ENCODE results near the gene ZDHHC22. TPM values are rescaled to one million over a fixed set of nuclear protein-coding genes. Genes with fewer than 3 reads are reported as not detected.
A peak's percentile ranks its signal among the peaks of the same experiment; 100 is the strongest.

The ZDHHC22 gene
- total and polyA plus RNA-seq, 4 experiments from 2014 or later, result not detected

DNA sequence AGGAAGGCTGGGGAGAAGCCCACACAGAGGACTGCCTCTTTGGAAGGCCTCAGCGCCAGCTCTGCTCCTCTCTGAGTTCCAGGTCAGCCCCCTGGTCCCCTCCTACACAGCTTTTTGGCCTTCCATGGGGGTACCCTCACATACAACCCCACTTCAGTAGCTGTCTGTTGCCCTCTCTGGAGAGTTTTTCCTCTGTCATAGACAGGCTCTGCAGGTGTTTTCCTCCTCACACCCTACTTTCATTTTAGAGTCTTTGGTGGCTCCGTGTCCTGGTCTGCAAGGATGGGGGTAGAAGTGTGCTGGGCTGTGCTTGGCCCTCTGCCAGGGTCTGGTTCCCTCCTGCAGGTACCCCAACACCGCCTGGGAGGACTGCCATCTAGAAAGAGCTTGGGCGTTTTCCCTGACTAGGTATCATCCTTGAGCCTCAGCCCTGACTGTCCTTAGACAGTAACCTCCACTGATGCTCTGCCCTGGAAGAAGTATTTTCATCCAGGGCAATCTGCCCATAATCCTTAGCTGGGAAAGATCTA is 15.1 kb downstream of the ZDHHC22 start:
- Mint-ChIP-seq H3K27me3 (peaks cover 6 to 21% of the 10 kb centered on the region in 2 donors), H3K4me1 (peaks cover 10 to 41% (median 30%) of the 10 kb centered on the region in 4 donors)
- no peak overlapping the region for H3K27ac ChIP-seq (ENCODE audit: low read depth, low read length)

DNA sequence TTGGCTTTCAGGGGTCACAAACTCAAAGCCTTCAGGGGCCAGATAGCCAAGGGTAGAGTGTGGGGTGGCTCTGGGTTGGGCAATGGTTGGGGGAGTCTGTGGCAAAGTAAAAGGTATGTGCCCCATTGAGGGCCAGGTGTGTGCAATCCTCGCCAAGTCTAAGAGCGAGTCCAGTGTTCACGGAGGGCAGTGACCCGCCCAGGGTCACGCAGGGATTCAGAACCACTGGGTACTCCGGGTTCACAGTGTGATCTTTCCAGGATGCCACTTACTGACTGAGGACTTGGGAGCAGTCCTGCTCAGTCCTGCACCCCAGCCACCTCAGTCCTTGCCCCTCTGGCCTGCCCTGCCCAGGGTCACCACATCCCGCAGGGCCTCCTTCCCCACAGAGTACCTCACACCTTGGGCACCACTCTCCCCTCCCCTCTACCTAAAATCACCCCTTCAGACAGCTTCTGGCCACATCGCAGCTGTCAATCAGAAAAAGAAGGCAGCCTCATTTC is 15.7 kb downstream of the ZDHHC22 start:
- Mint-ChIP-seq H3K27ac (peak overlapping the region in 4 of 7 donors; percentile 42 to 93 (median 56)), H3K9me3 (no peaks in the 10 kb centered on the region), H3K4me1 (peaks cover 13 to 48% (median 35%) of the 10 kb centered on the region in 4 donors), H3K4me3 (peak overlapping the region; percentile 61 to 78 (median 68)), H3K27me3 (peaks cover 6 to 17% of the 10 kb centered on the region in 2 donors), H3K36me3 (no peaks in the 10 kb centered on the region)
- Histone ChIP-seq H3K4me1 (ENCODE audit: insufficient read depth, low read length) (peaks cover 44% of the 10 kb centered on the region), H3K27me3 (ENCODE audit: insufficient read depth, low read length) (no peaks in the 10 kb centered on the region), H3K27ac (ENCODE audit: low read depth, low read length) (no peak overlapping the region), H3K36me3 (ENCODE audit: insufficient read depth, low read length) (no peaks in the 10 kb centered on the region), H3K4me3 (ENCODE audit: low read length in 2 of 2) (no peak overlapping the region), H3K9me3 (ENCODE audit: control insufficient read depth in 1 of 2, low read length in 2 of 2) (no peaks in the 10 kb centered on the region)
- intact Hi-C loops (cut with micrococcal nuclease), result loop anchor here (2.0 kb wide), 1 partner anchor 55 kb away; no protein-coding TSS in a partner anchor
- ChIA-PET POLR2A (ENCODE audit: partially characterized antibody) (interaction anchor here (1.8 to 2.3 kb wide), 2 partner anchors 12 to 27 kb away, joined by 6 to 15 read pairs; no protein-coding TSS in a partner anchor), CTCF (ENCODE audit: partially characterized antibody) (interaction anchor here (1.1 to 14.5 kb wide), 6 partner anchors 10 to 252 kb away, joined by 3 to 271 read pairs (median 64); partner anchors contain the start of gene CIPC)
- DNase-seq, result no peak

More for the DNA sequence above, 15.1 kb downstream of the ZDHHC22 start:
- CTCF ChIA-PET (ENCODE audit: partially characterized antibody), result interaction anchor here (1.1 to 14.5 kb wide), 6 partner anchors 10 to 252 kb away, joined by 3 to 271 read pairs (median 64); partner anchors contain the start of gene CIPC
- H3K27ac Mint-ChIP-seq, result peak overlapping the region in 2 of 7 donors; percentile 29 to 93
- H3K9me3 Mint-ChIP-seq, result no peaks in the 10 kb centered on the region
- POLR2A ChIA-PET (ENCODE audit: partially characterized antibody), result interaction anchor here (1.8 kb wide), 1 partner anchor 28 kb away, joined by 6 read pairs; no protein-coding TSS in a partner anchor
- no peaks in the 10 kb centered on the region for H3K36me3 Mint-ChIP-seq
- Histone ChIP-seq H3K27me3 (ENCODE audit: insufficient read depth, low read length) (no peaks in the 10 kb centered on the region), H3K4me3 (ENCODE audit: low read length in 2 of 2) (no peak overlapping the region), H3K36me3 (ENCODE audit: insufficient read depth, low read length) (no peaks in the 10 kb centered on the region), H3K9me3 (ENCODE audit: control insufficient read depth in 1 of 2, low read length in 2 of 2) (no peaks in the 10 kb centered on the region), H3K4me1 (ENCODE audit: insufficient read depth, low read length) (peaks cover 38% of the 10 kb centered on the region)
- no peak for DNase-seq
- peak overlapping the region in 4 of 8 donors; percentile 8 to 36 (median 30) for H3K4me3 Mint-ChIP-seq
- intact Hi-C loops (cut with micrococcal nuclease), result no loop called here

- no peaks in the 10 kb centered on the region for H3K9me3 ChIP-seq (ENCODE audit: control insufficient read depth in 1 of 2, low read length in 2 of 2)
- ChIA-PET POLR2A (ENCODE audit: partially characterized antibody) (interaction anchor here (0.6 to 2.3 kb wide), 3 partner anchors 12 to 266 kb away, joined by 4 to 15 read pairs (median 6); no protein-coding TSS in a partner anchor), CTCF (ENCODE audit: partially characterized antibody) (interaction anchor here (2.7 to 14.5 kb wide), 5 partner anchors 16 to 251 kb away, joined by 10 to 271 read pairs (median 70); partner anchors contain the start of gene CIPC)
- peak overlapping the region in 1 of 2 donors; percentile 20 for H3K4me3 ChIP-seq (ENCODE audit: low read length in 2 of 2)
- no peaks in the 10 kb centered on the region for H3K36me3 ChIP-seq (ENCODE audit: insufficient read depth, low read length)
- peaks cover 6 to 17% of the 10 kb centered on the region in 2 donors for H3K27me3 Mint-ChIP-seq
- H3K4me1 ChIP-seq (ENCODE audit: insufficient read depth, low read length), result peaks cover 50% of the 10 kb centered on the region
- H3K4me3 Mint-ChIP-seq, result peak overlapping the region; percentile 61 to 78 (median 68)
- peaks cover 17 to 53% (median 40%) of the 10 kb centered on the region in 4 donors for H3K4me1 Mint-ChIP-seq
- no peak overlapping the region for H3K27ac ChIP-seq (ENCODE audit: low read depth, low read length)
- DNase-seq, result no peak
- peak overlapping the region in 5 of 7 donors; percentile 36 to 93 (median 61) for H3K27ac Mint-ChIP-seq
- intact Hi-C loops (cut with micrococcal nuclease), result loop anchor here (2.0 kb wide), 1 partner anchor 55 kb away; no protein-coding TSS in a partner anchor
- H3K36me3 Mint-ChIP-seq, result no peaks in the 10 kb centered on the region
- H3K27me3 ChIP-seq (ENCODE audit: insufficient read depth, low read length), result no peaks in the 10 kb centered on the region
- H3K9me3 Mint-ChIP-seq, result no peaks in the 10 kb centered on the region
These were observed 16.2 kb downstream of the ZDHHC22 start for GRCh38 chr14:77125281-77125801.

GRCh38 chr14:77124345-77125280 is 17.0 kb downstream of the ZDHHC22 start:
- DNase-seq, result peak; percentile 72 to 83 (median 79)
- ChIA-PET CTCF (ENCODE audit: partially characterized antibody) (interaction anchor here (0.7 to 14.5 kb wide), 18 partner anchors 10 to 1521 kb away, joined by 3 to 271 read pairs (median 6); partner anchors contain the start of genes CIPC and GSTZ1), POLR2A (ENCODE audit: partially characterized antibody) (interaction anchor here (0.5 to 9.2 kb wide), 20 partner anchors 9 to 357 kb away, joined by 3 to 154 read pairs (median 4); partner anchors contain the start of genes ANGEL1, CIPC and TMED8)
- Histone ChIP-seq H3K36me3 (ENCODE audit: insufficient read depth, low read length) (no peaks in the 10 kb centered on the region), H3K4me3 (ENCODE audit: low read length in 2 of 2) (peak overlapping the region; percentile 66 to 82), H3K9me3 (ENCODE audit: control insufficient read depth in 1 of 2, low read length in 2 of 2) (no peaks in the 10 kb centered on the region), H3K27ac (ENCODE audit: low read depth, low read length) (peak overlapping the region; percentile 45), H3K4me1 (ENCODE audit: insufficient read depth, low read length) (peaks cover 57% of the 10 kb centered on the region), H3K27me3 (ENCODE audit: insufficient read depth, low read length) (no peaks in the 10 kb centered on the region)
- H3K27ac Mint-ChIP-seq, result peak overlapping the region; percentile 50 to 95 (median 91)
- peaks cover 17 to 59% (median 45%) of the 10 kb centered on the region in 4 donors for H3K4me1 Mint-ChIP-seq
- no peaks in the 10 kb centered on the region for H3K9me3 Mint-ChIP-seq
- H3K36me3 Mint-ChIP-seq, result peaks cover 0 to 3% of the 10 kb centered on the region in 2 donors
- intact Hi-C loops (cut with micrococcal nuclease), result loop anchor here (1.0 to 2.0 kb wide), 3 partner anchors 26 to 251 kb away; partner anchors contain the start of gene CIPC
- peaks cover 6 to 13% of the 10 kb centered on the region in 2 donors for H3K27me3 Mint-ChIP-seq
- H3K4me3 Mint-ChIP-seq, result peak overlapping the region; percentile 85 to 92 (median 88)

- Histone ChIP-seq H3K36me3 (ENCODE audit: insufficient read depth, low read length) (no peaks in the 10 kb centered on the region), H3K4me3 (ENCODE audit: low read length in 2 of 2) (peak overlapping the region; percentile 66 to 82), H3K27me3 (ENCODE audit: insufficient read depth, low read length) (no peaks in the 10 kb centered on the region), H3K27ac (ENCODE audit: low read depth, low read length) (peak overlapping the region; percentile 45), H3K9me3 (ENCODE audit: control insufficient read depth in 1 of 2, low read length in 2 of 2) (no peaks in the 10 kb centered on the region), H3K4me1 (ENCODE audit: insufficient read depth, low read length) (peaks cover 61% of the 10 kb centered on the region)
- DNase-seq, result no peak
- Mint-ChIP-seq H3K4me3 (peak overlapping the region; percentile 85 to 92 (median 88)), H3K4me1 (peaks cover 17 to 61% (median 45%) of the 10 kb centered on the region in 4 donors), H3K36me3 (peaks cover 0 to 3% of the 10 kb centered on the region in 2 donors), H3K27me3 (peaks cover 5 to 9% of the 10 kb centered on the region in 2 donors), H3K9me3 (no peaks in the 10 kb centered on the region), H3K27ac (peak overlapping the region in 6 of 7 donors; percentile 74 to 99 (median 92))
- POLR2A ChIA-PET (ENCODE audit: partially characterized antibody), result interaction anchor here (0.6 to 9.2 kb wide), 18 partner anchors 8 to 356 kb away, joined by 3 to 154 read pairs (median 5); partner anchors contain the start of genes ANGEL1, CIPC and TMED8
- CTCF ChIA-PET (ENCODE audit: partially characterized antibody), result interaction anchor here (0.7 to 14.5 kb wide), 19 partner anchors 11 to 1520 kb away, joined by 3 to 271 read pairs (median 5); partner anchors contain the start of genes CIPC and GSTZ1
- intact Hi-C loops (cut with micrococcal nuclease), result loop anchor here (1.0 to 2.0 kb wide), 3 partner anchors 25 to 250 kb away; partner anchors contain the start of gene CIPC
These were observed 17.9 kb downstream of the ZDHHC22 start for GRCh38 chr14:77123381-77124325.
